Measurements from ENCODE around the gene NPR2. TPM values are rescaled to one million over a fixed set of nuclear protein-coding genes. Genes with fewer than 3 reads are reported as not detected.
A peak's percentile ranks its signal among the peaks of the same experiment; 100 is the strongest.

NPR2 gene
- total RNA-seq, 4 donors from 2014 or later: 0.08 to 12.2 (median 1.8) TPM

DNA sequence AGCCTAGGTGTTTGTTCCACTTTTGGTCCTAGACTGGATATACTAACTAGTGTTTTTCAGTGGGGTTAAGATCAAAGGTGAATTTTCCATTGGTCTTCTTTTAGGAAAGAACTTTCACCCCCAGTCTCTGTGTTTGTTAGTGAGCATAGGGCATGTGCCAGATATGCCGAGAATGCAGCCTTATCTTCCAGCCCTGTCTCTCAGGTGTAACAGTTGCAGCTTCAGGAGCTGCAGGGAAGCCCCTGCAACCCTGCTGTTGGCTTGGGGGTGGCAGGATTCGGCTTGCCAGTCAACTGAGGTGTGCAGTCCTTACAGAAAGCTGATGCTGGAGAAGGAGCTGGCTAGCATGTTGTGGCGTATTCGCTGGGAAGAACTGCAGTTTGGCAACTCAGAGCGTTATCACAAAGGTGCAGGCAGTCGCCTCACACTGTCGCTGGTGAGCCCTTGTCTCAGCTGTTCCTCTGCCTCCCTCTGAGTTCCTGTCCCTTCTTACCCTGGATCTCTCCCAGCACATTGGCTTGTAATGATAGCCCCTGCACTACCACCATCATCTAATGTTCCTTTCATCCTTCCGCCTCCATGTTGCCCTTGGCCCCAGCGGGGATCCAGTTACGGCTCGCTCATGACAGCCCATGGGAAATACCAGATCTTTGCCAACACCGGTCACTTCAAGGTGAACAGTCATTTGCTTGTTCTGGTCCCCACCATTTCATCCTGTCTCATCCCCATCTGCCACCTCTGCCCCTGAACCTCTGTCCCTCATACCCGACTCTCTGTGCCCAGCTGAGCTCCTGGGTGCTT is 10.1 kb downstream of the NPR2 start:
- DNase-seq: no peak
- no peaks in the 10 kb centered on the region for H3K4me1 ChIP-seq

DNA sequence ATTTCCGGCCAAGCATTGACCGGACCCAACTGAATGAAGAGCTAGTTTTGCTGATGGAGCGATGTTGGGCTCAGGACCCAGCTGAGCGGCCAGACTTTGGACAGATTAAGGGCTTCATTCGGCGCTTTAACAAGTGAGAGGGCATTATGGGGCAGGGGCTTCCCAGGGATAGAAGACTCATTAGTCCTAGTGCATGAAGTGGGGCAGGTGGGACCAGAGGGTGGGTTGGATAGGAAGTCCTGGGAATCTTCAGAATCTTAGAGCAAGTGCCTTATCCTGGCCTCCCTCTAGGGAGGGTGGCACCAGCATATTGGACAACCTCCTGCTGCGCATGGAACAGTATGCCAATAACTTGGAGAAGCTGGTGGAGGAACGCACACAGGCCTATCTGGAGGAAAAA is 14.7 kb downstream of the NPR2 start:
- H3K36me3 ChIP-seq: peaks cover 0 to 55% (median 0%) of the 10 kb centered on the region in 3 donors

More for the DNA sequence above, 10.1 kb downstream of the NPR2 start:
- Histone ChIP-seq H3K9me3 (no peaks in the 10 kb centered on the region), H3K36me3 (peaks cover 0 to 42% (median 0%) of the 10 kb centered on the region in 3 donors), H3K27ac (no peak overlapping the region), H3K4me3 (no peak overlapping the region), H3K27me3 (no peaks in the 10 kb centered on the region)
- TF ChIP-seq, protein P1, sequence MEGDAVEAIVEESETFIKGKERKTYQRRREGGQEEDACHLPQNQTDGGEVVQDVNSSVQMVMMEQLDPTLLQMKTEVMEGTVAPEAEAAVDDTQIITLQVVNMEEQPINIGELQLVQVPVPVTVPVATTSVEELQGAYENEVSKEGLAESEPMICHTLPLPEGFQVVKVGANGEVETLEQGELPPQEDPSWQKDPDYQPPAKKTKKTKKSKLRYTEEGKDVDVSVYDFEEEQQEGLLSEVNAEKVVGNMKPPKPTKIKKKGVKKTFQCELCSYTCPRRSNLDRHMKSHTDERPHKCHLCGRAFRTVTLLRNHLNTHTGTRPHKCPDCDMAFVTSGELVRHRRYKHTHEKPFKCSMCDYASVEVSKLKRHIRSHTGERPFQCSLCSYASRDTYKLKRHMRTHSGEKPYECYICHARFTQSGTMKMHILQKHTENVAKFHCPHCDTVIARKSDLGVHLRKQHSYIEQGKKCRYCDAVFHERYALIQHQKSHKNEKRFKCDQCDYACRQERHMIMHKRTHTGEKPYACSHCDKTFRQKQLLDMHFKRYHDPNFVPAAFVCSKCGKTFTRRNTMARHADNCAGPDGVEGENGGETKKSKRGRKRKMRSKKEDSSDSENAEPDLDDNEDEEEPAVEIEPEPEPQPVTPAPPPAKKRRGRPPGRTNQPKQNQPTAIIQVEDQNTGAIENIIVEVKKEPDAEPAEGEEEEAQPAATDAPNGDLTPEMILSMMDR (IDR thresholded peaks at IDR 0.05): no peak
- TF ChIP-seq POLR2A (IDR thresholded peaks at IDR 0.05): no peak
- 88 to 94% methylated on average over 12 of the region's 13 CpGs for WGBS, 2 donors
- intact Hi-C loops (cut with DNase I): no loop called here

DNA sequence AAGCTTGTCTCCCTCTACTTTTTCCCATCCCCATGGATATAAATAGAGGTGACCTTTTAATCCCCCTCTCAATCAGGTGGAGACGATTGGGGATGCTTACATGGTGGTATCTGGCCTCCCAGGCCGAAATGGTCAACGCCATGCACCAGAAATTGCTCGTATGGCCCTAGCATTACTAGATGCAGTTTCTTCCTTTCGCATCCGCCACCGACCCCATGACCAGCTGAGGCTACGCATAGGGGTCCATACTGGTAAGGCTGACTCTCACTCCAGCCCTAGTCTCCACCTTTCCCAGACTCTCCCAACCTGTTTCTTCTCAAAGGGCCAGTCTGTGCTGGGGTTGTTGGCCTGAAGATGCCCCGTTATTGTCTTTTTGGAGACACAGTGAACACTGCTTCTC is 17.0 kb downstream of the NPR2 start:
- no peak overlapping the region for H3K4me3 ChIP-seq
- H3K27ac ChIP-seq: no peak overlapping the region
- H3K27me3 ChIP-seq: no peaks in the 10 kb centered on the region
- 90% methylated on average over 9 of the region's 9 CpGs for WGBS, 2 donors
- H3K9me3 ChIP-seq: no peaks in the 10 kb centered on the region
- peaks cover 0 to 39% (median 0%) of the 10 kb centered on the region in 3 donors for H3K36me3 ChIP-seq
- no peak for DNase-seq
- intact Hi-C loops (cut with DNase I): no loop called here
- TF ChIP-seq, protein P1 (IDR thresholded peaks at IDR 0.05): no peak
- TF ChIP-seq POLR2A (IDR thresholded peaks at IDR 0.05): no peak
- H3K4me1 ChIP-seq: peaks cover 5 to 24% (median 20%) of the 10 kb centered on the region in 3 donors

More for the DNA sequence above, 14.7 kb downstream of the NPR2 start:
- H3K27me3 ChIP-seq: no peaks in the 10 kb centered on the region
- peaks cover 0 to 1% (median under 1%) of the 10 kb centered on the region in 3 donors for H3K4me1 ChIP-seq
- H3K4me3 ChIP-seq: no peak overlapping the region
- WGBS, 2 donors: 94 to 97% methylated on average over 3 to 5 of the region's 8 CpGs
- no peaks in the 10 kb centered on the region for H3K9me3 ChIP-seq
- TF ChIP-seq, protein P1 (IDR thresholded peaks at IDR 0.05): no peak
- TF ChIP-seq POLR2A (IDR thresholded peaks at IDR 0.05): no peak
- intact Hi-C loops (cut with DNase I): no loop called here
- DNase-seq: no peak
- H3K27ac ChIP-seq: no peak overlapping the region

DNA sequence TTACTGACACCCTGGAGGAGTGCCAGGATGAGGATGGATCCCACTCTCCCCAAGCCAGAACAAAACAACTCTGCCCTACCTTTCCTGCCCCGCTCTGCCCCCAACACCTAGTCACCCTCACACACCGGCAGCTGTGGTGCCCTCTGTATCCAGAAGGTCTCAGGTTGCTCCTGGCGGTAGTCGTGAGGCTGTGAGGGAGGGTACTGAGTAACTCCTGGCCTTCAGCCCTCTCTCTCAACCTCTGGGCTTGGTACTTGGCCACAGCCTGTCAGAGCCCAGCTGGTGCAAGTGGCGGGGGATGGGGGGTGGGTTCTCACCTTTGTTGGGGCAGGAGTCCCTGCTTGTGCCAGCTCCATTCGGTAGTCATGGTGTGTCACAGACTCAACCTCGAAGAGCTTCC is 18.7 kb downstream of the NPR2 start:
- Histone ChIP-seq H3K9me3 (no peaks in the 10 kb centered on the region), H3K27me3 (no peaks in the 10 kb centered on the region), H3K4me1 (peaks cover 11 to 37% (median 28%) of the 10 kb centered on the region in 3 donors), H3K27ac (no peak overlapping the region), H3K4me3 (no peak overlapping the region), H3K36me3 (peaks cover 0 to 38% (median 0%) of the 10 kb centered on the region in 3 donors)
- WGBS, 2 donors: 94% methylated on average over 6 of the region's 7 CpGs; no CpG with 5 or more reads in 1 of the 2 donors
- TF ChIP-seq, protein P1 (IDR thresholded peaks at IDR 0.05): no peak
- no peak for TF ChIP-seq POLR2A (IDR thresholded peaks at IDR 0.05)
- intact Hi-C loops (cut with DNase I): no loop called here
- DNase-seq: no peak

DNA sequence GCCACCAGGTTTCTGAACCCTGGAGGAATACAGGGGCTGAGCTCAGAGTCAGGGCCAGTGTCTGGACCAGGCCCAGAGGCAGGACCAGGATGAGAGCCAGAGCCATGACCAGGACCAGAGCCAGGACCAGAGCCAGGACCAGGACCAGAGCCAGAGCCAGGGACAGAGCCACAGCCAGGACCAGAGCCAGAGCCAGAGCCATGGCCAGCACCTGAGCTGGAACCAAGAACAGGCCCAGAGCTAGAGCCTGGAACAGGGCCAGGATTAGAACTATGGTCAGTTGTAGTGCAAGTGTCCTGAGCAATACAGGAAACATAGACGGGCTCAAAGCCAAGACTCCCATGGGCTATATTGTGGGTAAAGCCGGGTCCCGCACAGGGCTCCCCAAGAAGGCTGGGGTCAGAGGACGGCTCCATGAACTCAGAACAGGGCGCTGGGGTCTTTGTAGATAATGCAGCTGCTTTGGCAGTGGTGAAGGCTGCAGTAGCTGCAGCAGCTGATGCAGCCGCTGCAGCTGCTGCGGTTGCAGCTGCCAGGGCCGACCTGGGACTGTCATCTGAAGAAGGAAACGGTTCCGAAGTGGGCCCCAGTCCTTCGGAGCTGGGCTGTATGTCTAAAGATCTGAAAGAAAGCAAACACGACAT is 20.1 kb downstream of the NPR2 start:
- Histone ChIP-seq H3K27ac (peak overlapping the region in 3 of 4 donors; percentile 72 to 82 (median 75)), H3K36me3 (peaks cover 0 to 24% (median 0%) of the 10 kb centered on the region in 3 donors), H3K4me3 (peak overlapping the region; percentile 20 to 66 (median 52)), H3K9me3 (no peaks in the 10 kb centered on the region), H3K4me1 (peaks cover 11 to 44% (median 28%) of the 10 kb centered on the region in 3 donors), H3K27me3 (no peaks in the 10 kb centered on the region)
- intact Hi-C loops (cut with DNase I): no loop called here
- 13 to 17% methylated on average over 12 of the region's 12 CpGs for WGBS, 2 donors
- DNase-seq: no peak
- TF ChIP-seq, protein P1 (IDR thresholded peaks at IDR 0.05): no peak
- no peak for TF ChIP-seq POLR2A (IDR thresholded peaks at IDR 0.05)

Measured in esophagus squamous epithelium (tissue), 5 donors.